CMK (cell line): ENCODE measurements around the gene ARHGAP15.
A peak's percentile ranks its signal among the peaks of the same experiment; 100 is the strongest.

Experiments
- DNase-seq: peaks from one replicate; pipeline ENCODE4 v3.0.0-alpha.2; 2010; ENCODE audit warnings: low read depth

The ARHGAP15 gene

GRCh38 chr2:143226714-143227541 lies 97.7 kb downstream of the ARHGAP15 start:
- DNase-seq, result no peak

GRCh38 chr2:143229411-143229810 lies 100.2 kb downstream of the ARHGAP15 start:
- no peak for DNase-seq

- DNase-seq, result no peak
Observed at GRCh38 chr2:143229952-143230351, 100.7 kb downstream of the ARHGAP15 start.

GRCh38 chr2:143230506-143231253 lies 101.5 kb downstream of the ARHGAP15 start:
- no peak for DNase-seq

- no peak for DNase-seq
Observed at GRCh38 chr2:143231254-143231645, 102.0 kb downstream of the ARHGAP15 start.

GRCh38 chr2:143237146-143237777 lies 108.0 kb downstream of the ARHGAP15 start:
- no peak for DNase-seq

- no peak for DNase-seq
Observed at GRCh38 chr2:143241403-143242088, 112.3 kb downstream of the ARHGAP15 start.

GRCh38 chr2:143246246-143246645 lies 117.0 kb downstream of the ARHGAP15 start:
- DNase-seq, result no peak

GRCh38 chr2:143246815-143247744 lies 117.9 kb downstream of the ARHGAP15 start:
- DNase-seq, result no peak

GRCh38 chr2:143248631-143249030 lies 119.4 kb downstream of the ARHGAP15 start:
- DNase-seq, result no peak

- DNase-seq, result no peak
Observed at GRCh38 chr2:143251681-143252080, 122.5 kb downstream of the ARHGAP15 start.

GRCh38 chr2:143252138-143252907 lies 123.1 kb downstream of the ARHGAP15 start:
- DNase-seq, result no peak

GRCh38 chr2:143254110-143254509 lies 124.9 kb downstream of the ARHGAP15 start:
- no peak for DNase-seq

GRCh38 chr2:143255086-143255485 lies 125.9 kb downstream of the ARHGAP15 start:
- DNase-seq, result no peak

GRCh38 chr2:143255899-143256298 lies 126.7 kb downstream of the ARHGAP15 start:
- DNase-seq, result no peak

- peak; percentile 49 for DNase-seq
Observed at GRCh38 chr2:143258126-143258892, 129.1 kb downstream of the ARHGAP15 start.

- peak; percentile 34 for DNase-seq
Observed at GRCh38 chr2:143259368-143259958, 130.2 kb downstream of the ARHGAP15 start.

- no peak for DNase-seq
Observed at GRCh38 chr2:143261986-143262385, 132.8 kb downstream of the ARHGAP15 start.

GRCh38 chr2:143262389-143262788 lies 133.2 kb downstream of the ARHGAP15 start:
- no peak for DNase-seq
